ENCODE measurements around the gene ORC6.
"Not testable (repeated sequence)": the region's sequence is repeated elsewhere in the genome, so short reads cannot be mapped to it uniquely, and the experiment has no call there.

The ORC6 gene, protein sequence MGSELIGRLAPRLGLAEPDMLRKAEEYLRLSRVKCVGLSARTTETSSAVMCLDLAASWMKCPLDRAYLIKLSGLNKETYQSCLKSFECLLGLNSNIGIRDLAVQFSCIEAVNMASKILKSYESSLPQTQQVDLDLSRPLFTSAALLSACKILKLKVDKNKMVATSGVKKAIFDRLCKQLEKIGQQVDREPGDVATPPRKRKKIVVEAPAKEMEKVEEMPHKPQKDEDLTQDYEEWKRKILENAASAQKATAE

DNA sequence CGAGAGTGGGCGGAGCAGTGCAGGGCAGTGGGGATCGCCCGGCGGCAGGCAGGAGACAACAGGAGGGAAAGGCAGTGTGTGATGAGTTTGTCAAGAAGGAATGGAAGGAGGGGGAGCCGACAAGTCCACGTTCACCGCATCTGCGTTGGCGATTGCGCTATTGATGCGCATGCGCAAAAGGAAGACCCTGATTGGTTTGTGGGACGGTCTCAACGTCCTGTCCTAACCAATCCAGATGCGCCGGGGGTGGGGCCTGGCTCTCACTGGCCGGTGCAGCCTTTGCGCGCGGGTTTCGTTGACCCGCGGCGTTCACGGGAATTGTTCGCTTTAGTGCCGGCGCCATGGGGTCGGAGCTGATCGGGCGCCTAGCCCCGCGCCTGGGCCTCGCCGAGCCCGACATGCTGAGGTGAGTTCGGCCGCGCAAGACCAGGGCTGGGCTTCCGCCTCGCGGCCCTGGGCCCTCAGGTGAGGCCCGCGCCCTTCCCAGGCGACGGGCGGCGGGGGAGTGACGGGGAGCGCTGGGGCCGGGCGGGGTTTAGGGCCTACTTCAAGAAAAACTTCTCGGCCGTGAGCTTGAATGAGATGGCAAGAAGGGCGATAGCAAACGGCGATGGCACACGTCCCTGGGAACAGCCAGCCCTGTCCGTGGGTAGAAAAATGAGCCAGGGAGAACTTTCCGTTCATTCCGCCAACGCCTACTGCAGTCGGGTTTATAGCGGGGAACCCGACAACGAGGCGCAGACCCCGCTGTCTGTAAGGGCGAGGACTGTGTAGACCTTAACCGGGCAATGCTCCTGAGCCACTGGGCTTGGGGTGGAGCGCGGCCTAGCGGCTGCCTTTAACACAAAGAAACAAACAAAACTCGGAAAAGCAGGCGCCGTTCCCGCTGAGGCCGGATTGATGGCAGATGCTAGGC is at the start of gene ORC6:
ORC6 (plus strand) TSS at position 295 of the 916 bp plus-strand sequence; CDS start at position 342, 47 bp downstream.
- peak; percentile 98 for DNase-seq

- no peak for DNase-seq
Observed at GRCh38 chr16:46648656-46649055, 40.8 kb upstream of the ORC6 start.

DNA sequence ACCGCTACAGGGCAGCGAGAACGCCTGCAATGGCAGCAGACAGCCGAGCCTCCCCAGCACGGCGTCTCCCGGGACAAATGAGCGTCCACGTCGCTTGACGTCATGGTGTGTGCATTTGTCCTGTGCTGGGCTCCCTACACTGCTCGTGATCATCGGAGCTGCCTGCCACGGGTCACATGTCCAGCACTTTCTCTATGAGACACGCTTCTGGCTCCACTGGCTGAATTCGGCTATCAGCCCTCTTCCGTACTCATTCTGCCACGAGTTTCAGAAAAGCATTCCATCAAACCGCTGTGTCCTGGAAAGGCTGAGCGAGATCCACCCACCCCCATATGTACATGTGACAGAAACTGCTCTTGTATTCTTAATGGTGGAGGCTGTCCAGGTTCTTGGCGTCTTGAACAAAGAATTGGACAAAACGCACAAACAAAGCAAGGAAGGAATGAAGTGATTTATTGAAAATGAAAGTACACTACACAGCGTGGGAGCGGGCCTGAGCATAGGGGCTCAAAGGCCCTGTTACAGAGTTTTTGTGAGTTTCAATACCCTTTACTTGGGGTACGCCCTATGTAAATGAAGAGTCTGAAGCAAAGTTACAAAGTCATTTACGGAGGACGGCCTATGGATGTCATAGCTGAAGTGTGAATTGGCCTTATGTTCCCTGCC is 39.7 kb upstream of the ORC6 start:
- no peak for DNase-seq

DNA sequence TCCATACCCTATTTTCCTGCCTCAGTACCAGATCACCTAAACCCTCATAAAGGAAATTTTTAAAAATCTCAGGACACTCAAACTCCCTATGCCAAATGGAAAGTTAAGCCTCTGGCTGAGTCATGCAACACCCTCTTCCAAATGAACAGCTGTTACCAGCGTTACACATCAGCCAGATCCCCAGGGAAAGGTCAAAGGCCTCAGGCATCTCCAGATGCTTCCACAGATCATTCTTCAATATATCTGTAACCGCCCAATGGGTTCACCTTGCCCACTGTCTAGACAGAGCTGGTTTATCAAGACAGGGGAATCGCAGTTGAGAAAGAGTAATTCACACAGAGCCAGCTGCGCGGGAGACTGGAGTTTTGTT is 39.2 kb upstream of the ORC6 start:
- DNase-seq, result no peak

DNA sequence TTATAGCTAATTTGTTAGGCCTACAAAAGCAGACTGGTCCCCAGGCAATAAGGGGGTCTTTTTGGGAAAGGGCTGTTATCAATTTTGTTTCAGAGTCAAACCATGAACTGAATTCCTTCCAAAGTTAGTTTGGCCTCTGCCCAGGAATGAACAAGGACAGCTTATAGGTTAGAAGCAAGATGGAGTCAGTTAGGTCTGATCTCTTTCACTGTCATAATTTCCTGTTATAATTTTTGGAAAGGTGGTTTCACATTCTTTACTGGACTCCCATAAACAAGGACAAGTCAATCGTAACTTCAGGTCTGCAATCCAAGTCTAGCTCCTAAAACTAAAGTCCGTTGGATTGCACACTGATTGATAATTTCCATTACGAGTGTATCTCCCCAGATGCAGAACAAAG is 38.2 kb upstream of the ORC6 start:
- no peak for DNase-seq

- DNase-seq, result no peak
Observed at GRCh38 chr16:46658925-46659324, 30.5 kb upstream of the ORC6 start.

DNA sequence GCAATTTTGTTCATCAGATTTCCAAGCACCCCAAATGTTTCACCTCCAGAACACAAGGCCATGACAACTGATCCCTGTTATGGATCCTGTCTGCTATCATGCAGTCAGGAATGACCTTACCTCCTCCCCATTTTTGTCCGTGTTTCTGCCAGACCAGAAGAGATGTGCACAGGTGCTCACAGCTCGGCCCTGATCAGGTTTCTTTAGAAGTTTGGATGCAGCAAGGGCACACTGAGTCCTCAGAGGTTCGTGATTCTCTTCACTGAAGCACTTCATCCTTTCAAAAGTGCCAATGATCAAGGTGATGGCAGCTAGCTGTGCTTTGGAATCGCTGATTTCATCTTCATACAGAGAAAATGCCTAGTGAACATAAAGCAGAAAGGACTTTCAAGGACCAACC is 27.3 kb upstream of the ORC6 start:
- DNase-seq, result no peak

DNA sequence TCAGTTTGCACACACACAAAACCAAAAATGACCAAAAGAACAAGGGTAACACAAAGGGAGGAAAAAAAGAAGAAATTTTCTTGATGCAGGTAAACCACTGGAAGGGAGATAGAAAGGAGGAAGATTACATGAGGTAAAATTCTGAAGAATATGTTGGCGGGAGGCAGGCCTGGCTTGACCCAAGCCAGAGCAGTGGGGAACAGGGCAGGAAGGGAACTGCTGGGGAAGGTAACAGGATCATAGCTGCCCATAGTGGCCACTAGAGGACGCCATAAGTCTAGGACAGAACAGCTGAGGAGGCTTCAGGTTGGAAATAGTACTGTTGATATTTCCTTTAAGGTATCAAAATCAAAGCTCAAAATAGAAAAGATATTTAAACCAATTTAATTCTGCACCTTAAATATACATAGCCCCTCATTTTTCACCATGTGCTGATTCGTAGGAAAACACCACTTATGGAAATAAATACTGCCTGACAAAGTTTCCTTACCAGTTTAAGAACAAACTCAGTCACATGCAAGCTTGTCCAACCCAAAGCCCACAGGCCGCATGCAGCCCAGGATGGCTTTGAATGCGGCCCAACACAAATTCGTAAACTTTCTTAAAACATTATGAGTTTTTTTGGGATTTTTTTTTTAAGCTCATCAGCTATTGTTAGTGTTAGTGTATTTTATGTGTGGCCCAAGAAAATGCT is 16.0 kb upstream of the ORC6 start:
- peak; percentile 42 for DNase-seq

- DNase-seq, result not testable (repeated sequence)
Observed at GRCh38 chr16:46677943-46678342, 11.5 kb upstream of the ORC6 start.

GRCh38 chr16:46681867-46682266 is 7.6 kb upstream of the ORC6 start:
- not testable (repeated sequence) for DNase-seq

DNA sequence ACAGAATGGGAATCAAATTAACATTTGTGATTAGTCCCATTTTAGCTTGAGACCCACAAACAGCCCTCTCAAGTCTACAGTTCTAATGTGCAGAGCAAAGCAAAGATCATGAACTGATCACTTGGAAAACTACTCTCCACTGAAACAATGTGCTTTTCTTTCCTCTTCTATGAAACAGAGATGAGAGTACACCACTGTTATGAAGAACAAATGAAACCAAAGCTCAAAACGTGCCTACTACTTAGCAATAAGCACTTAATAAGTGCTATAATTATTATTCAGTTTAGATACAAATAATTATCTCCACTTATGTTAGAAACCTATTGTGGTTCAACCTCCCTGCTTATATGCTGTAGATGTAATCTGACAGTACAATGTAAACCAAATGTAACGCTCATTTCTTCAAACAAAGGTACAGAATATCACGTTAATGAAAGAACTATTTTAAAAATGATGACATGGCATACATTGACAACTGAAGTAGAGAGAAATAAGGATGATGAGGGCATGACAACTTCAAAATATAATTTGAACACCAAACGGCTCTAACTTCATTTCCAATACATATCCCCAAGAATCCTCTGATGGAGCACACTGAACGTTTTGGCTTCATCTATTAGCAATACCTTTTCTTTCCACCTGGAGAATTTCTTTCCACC is 2.5 kb upstream of the ORC6 start:
- DNase-seq, result no peak

DNA sequence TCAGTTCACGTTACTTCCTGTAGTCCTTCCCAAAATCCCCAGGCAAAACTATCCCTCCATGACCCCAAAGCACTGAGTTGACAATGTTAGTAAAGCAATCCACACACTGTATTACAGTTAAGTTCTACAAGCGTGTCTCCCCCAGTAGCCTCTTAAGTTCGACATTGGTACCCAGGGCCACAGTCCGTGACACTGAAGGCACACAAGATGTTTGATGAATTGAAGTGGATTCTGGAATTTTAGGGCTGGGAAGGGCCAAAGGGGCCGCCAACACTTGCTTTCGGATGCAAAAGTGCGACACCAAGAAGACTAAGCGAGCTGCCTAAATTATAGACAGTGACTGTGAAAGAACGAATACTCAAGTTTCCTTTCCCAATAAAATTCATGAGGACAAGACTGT is 2.0 kb upstream of the ORC6 start:
- DNase-seq, result no peak

GRCh38 chr16:46688101-46688653 is 1.3 kb upstream of the ORC6 start:
- no peak for DNase-seq

- peak; percentile 100 for DNase-seq
Observed at GRCh38 chr16:46688654-46689364, 650 bp upstream of the ORC6 start, which contains the start of gene VPS35. TSS of gene VPS35 (minus strand) at chr16:46689178. CDS start at chr16:46689133, 45 bp downstream.

DNA sequence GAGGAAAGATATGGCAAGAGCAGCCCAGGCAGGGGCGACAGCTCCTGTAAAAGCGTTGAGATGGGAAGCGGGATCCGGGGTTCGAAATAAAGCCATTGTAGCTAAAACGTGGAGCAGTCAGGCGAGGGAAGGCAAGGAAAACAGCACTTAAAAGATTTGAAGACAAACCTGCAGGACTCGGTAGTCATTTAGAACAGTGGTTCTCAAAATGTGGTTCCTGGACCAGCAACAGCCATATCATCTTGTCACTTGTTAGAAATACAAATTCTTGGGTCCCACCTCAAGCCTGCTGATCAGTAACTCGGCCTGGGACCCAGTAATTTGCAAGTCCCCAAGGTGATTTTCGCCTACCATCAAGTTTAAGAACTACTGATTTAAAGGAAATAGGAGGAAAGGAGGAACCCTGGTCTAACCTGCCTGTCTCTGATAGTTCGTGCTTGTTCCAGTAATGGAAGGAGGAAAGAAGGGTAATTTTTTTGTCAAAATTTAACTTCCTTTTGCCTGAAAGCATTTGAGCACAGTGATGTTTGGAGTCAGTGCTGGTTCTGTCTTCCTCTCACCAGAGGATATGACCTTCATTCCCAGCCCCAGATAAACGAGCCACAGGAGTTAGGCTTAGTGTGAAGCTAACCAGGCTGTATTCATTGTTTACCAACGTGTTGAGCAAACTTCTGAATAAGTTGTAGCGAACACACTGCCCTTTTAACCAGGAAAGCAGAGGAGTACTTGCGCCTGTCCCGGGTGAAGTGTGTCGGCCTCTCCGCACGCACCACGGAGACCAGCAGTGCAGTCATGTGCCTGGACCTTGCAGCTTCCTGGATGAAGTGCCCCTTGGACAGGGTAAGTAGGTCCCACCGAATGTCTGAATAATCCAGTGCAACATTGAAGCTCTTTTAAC is 1.1 kb downstream of the ORC6 start:
- DNase-seq, result no peak

DNA sequence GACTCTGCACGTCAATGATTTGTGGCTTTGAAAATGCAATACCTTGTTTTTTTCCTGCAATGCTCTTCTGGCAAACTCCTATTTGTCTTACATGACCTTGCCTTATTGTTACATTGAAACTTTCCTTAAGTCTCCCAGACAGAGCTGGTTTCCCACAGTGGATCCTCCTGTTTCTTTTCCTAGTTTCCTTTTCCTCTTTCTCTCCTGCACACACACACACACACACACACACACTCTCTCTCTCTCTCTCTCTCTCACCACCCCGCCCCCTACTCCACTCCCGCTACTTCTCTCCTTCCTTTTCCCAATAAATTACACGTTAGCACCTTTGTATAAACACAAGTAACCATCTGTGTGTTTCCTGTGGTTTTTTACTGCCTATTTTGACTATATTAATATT is 2.3 kb downstream of the ORC6 start:
- DNase-seq, result no peak

DNA sequence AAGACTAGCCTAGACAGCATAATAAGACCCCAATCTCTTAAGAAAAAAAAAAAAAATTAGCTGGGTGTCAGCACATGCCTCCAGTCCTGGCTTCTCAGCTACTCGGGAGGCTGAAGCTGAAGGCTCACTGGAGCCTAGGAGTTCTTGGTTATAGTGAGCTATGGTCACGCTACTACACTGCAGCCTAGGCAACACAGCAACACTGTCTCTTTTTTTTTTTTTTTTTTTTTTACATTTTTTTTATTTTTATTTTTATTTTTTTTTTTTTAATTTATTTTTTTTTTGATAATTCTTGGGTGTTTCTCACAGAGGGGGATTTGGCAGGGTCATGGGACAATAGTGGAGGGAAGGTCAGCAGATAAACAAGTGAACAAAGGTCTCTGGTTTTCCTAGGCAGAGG is 4.1 kb downstream of the ORC6 start:
- no peak for DNase-seq

DNA sequence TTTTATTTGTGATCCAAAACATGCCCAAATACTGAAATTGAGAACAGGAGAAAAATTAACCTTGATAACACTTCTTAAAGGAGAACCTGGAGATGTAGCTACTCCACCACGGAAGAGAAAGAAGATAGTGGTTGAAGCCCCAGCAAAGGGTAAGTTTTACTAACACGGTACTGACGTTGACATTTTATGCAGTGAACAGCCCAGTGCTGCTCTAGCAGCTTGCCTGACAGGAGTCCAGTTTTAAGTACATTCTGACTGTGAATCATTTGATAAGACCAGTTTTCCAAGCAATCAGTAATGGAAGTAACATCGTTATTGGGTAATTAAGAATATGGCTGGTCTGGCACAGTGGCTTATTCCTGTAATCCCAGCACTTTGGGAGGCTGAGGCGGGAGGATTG is 6.5 kb downstream of the ORC6 start:
- no peak for DNase-seq

DNA sequence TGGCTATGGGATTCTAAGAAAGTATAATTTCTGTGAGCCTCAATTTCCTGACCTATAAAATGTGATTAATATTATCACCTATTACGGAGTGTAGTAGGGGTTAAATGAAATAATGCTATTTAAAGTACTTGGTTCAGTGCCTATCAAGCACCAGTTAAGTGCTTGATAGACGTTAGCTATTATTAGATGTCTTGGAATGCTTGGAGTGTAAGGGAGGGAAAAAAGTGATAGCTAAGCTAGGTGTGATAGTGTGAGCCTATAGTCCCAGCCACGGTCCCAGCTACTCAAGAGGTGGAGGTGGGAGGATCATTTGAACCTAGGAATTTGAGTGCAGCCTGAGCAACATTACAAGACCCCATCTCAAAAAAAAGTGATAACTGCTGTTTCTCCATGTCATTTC is 7.5 kb downstream of the ORC6 start:
- no peak for DNase-seq

- no peak for DNase-seq
Observed at GRCh38 chr16:46700048-46700447, 10.6 kb downstream of the ORC6 start.

Measured in activated naive CD4-positive, alpha-beta T cell treated with Interleukin-2 at 50 U/mL for 16 hours (primary cell).